ENCODE measurements around the gene PRMT1.

The PRMT1 gene

GRCh38 chr19:49730166-49730565 is 53.1 kb downstream of the PRMT1 start:
- DNase-seq: no peak

Data from fibroblast of upper back skin (primary cell).